ENCODE results near the gene FGF14.
"Not testable (repeated sequence)": the region's sequence is repeated elsewhere in the genome, so short reads cannot be mapped to it uniquely, and the experiment has no call there.

The FGF14 gene

GRCh38 chr13:102190930-102191329 is 210.9 kb downstream of the FGF14 start:
- no peak for DNase-seq

- no peak for DNase-seq
These were observed 214.5 kb downstream of the FGF14 start for GRCh38 chr13:102187313-102187712.

- DNase-seq, result no peak
These were observed 216.4 kb downstream of the FGF14 start for GRCh38 chr13:102185375-102185984.

GRCh38 chr13:102183509-102184182 is 218.2 kb downstream of the FGF14 start:
- DNase-seq, result no peak

GRCh38 chr13:102182170-102182569 is 219.7 kb downstream of the FGF14 start:
- no peak for DNase-seq

- DNase-seq, result no peak
These were observed 224.4 kb downstream of the FGF14 start for GRCh38 chr13:102177431-102177830.

- no peak for DNase-seq
These were observed 225.0 kb downstream of the FGF14 start for GRCh38 chr13:102176846-102177245.

- no peak for DNase-seq
These were observed 229.4 kb downstream of the FGF14 start for GRCh38 chr13:102172406-102172805.

GRCh38 chr13:102170305-102170704 is 231.5 kb downstream of the FGF14 start:
- no peak for DNase-seq

- no peak for DNase-seq
These were observed 232.3 kb downstream of the FGF14 start for GRCh38 chr13:102169471-102170015.

GRCh38 chr13:102152790-102153189 is 249.1 kb downstream of the FGF14 start:
- DNase-seq, result no peak

- DNase-seq, result no peak
These were observed 254.5 kb downstream of the FGF14 start for GRCh38 chr13:102147353-102147752.

GRCh38 chr13:102145750-102146149 is 256.1 kb downstream of the FGF14 start:
- no peak for DNase-seq

- DNase-seq, result no peak
These were observed 259.4 kb downstream of the FGF14 start for GRCh38 chr13:102142473-102142826.

GRCh38 chr13:102141625-102142472 is 260.0 kb downstream of the FGF14 start:
- DNase-seq, result no peak

GRCh38 chr13:102139626-102140025 is 262.2 kb downstream of the FGF14 start:
- no peak for DNase-seq

GRCh38 chr13:102138635-102139190 is 263.1 kb downstream of the FGF14 start:
- no peak for DNase-seq

GRCh38 chr13:102137904-102138303 is 263.9 kb downstream of the FGF14 start:
- DNase-seq, result not testable (repeated sequence)

GRCh38 chr13:102136735-102137296 is 265.0 kb downstream of the FGF14 start:
- DNase-seq, result no peak

GRCh38 chr13:102132777-102133295 is 269.0 kb downstream of the FGF14 start:
- no peak for DNase-seq

GRCh38 chr13:102131246-102131645 is 270.6 kb downstream of the FGF14 start:
- DNase-seq, result no peak

- DNase-seq, result no peak
These were observed 273.5 kb downstream of the FGF14 start for GRCh38 chr13:102128216-102128810.

Data from NCI-H524 treated with DMSO at 0.1 percent for 48 hours (cell line).